ENCODE results near the gene PPP1R13B.

Gene PPP1R13B

GRCh38 chr14:103704708-103705107 is 142.7 kb downstream of the PPP1R13B start:
- no peak overlapping the region for H3K4me2 ChIP-seq (ENCODE audit: low read length)
- H3K36me3 ChIP-seq (replicated peaks; ENCODE audit: low read depth, low read length) = peaks cover 61% of the 10 kb centered on the region
- H4K20me1 ChIP-seq (ENCODE audit: insufficient read depth, low read length) = peaks cover 7% of the 10 kb centered on the region
- H3K9me3 ChIP-seq (ENCODE audit: insufficient read depth, low read length) = no peaks in the 10 kb centered on the region
- H3K4me3 ChIP-seq (ENCODE audit: low read length) = no peak overlapping the region
- H3K27me3 ChIP-seq (ENCODE audit: low read depth, low read length) = no peaks in the 10 kb centered on the region
- no peak overlapping the region for H3K27ac ChIP-seq (ENCODE audit: low read length)
- no peaks in the 10 kb centered on the region; the same call in 1 of the 2 replicates for H3K79me2 ChIP-seq (ENCODE audit: low read length)
- peaks cover 14% of the 10 kb centered on the region for H3K4me1 ChIP-seq (ENCODE audit: low read length)
- TF ChIP-seq EZH2phosphoT487 (IDR thresholded peaks at IDR 0.05; ENCODE audit: low read depth) = no peak
- TF ChIP-seq CTCF (IDR thresholded peaks at IDR 0.05; ENCODE audit: low read depth, low read length) = no peak
- no peak overlapping the region for H2AFZ ChIP-seq (ENCODE audit: low read depth, low read length)
- H3K9ac ChIP-seq (ENCODE audit: low read length) = no peak overlapping the region

- TF ChIP-seq EZH2phosphoT487 (IDR thresholded peaks at IDR 0.05; ENCODE audit: low read depth) (no peak), CTCF (IDR thresholded peaks at IDR 0.05; ENCODE audit: low read depth, low read length) (no peak)
- H3K9ac ChIP-seq (ENCODE audit: low read length) = no peak overlapping the region
- H3K4me2 ChIP-seq (ENCODE audit: low read length) = no peak overlapping the region
- no peaks in the 10 kb centered on the region; the same call in 1 of the 2 replicates for H3K79me2 ChIP-seq (ENCODE audit: low read length)
- peaks cover 21% of the 10 kb centered on the region for H3K4me1 ChIP-seq (ENCODE audit: low read length)
- H3K27ac ChIP-seq (ENCODE audit: low read length) = no peak overlapping the region
- H3K9me3 ChIP-seq (ENCODE audit: insufficient read depth, low read length) = no peaks in the 10 kb centered on the region
- H3K36me3 ChIP-seq (replicated peaks; ENCODE audit: low read depth, low read length) = peaks cover 59% of the 10 kb centered on the region
- no peak overlapping the region for H3K4me3 ChIP-seq (ENCODE audit: low read length)
- H2AFZ ChIP-seq (ENCODE audit: low read depth, low read length) = no peak overlapping the region
- H4K20me1 ChIP-seq (ENCODE audit: insufficient read depth, low read length) = peaks cover 15% of the 10 kb centered on the region
- H3K27me3 ChIP-seq (ENCODE audit: low read depth, low read length) = no peaks in the 10 kb centered on the region
Measured at GRCh38 chr14:103703433-103704385, 143.7 kb downstream of the PPP1R13B start.

GRCh38 chr14:103702497-103703432 is 144.6 kb downstream of the PPP1R13B start:
- Histone ChIP-seq H4K20me1 (ENCODE audit: insufficient read depth, low read length) (peaks cover 16% of the 10 kb centered on the region), H3K4me1 (ENCODE audit: low read length) (peaks cover 24% of the 10 kb centered on the region), H3K36me3 (replicated peaks; ENCODE audit: low read depth, low read length) (peaks cover 54% of the 10 kb centered on the region), H3K9ac (ENCODE audit: low read length) (no peak overlapping the region), H3K4me3 (ENCODE audit: low read length) (no peak overlapping the region), H3K79me2 (ENCODE audit: low read length) (no peaks in the 10 kb centered on the region; the same call in 1 of the 2 replicates), H3K27ac (ENCODE audit: low read length) (peak overlapping the region; percentile 36; the same call in 1 of the 2 replicates), H3K4me2 (ENCODE audit: low read length) (no peak overlapping the region), H3K27me3 (ENCODE audit: low read depth, low read length) (no peaks in the 10 kb centered on the region), H3K9me3 (ENCODE audit: insufficient read depth, low read length) (no peaks in the 10 kb centered on the region), H2AFZ (ENCODE audit: low read depth, low read length) (no peak overlapping the region)
- TF ChIP-seq CTCF (IDR thresholded peaks at IDR 0.05; ENCODE audit: low read depth, low read length) (no peak), EZH2phosphoT487 (IDR thresholded peaks at IDR 0.05; ENCODE audit: low read depth) (no peak)

All from OCI-LY3 (cell line).